Ovary (tissue), 3 donors: ENCODE measurements around the gene SEMA3E.

Experiments used
- EP300 ChIP-seq: sonication (generic); formaldehyde crosslinking; IDR thresholded peaks from one replicate; pipeline ENCODE4 v1.6.1; 2017; ENCODE audit warnings: antibody characterized with exemption
- TF ChIP-seq, protein P1 (sequence below), 3 donors: fragments of 450-650 bp in 2 of 3; fragments of 200-600 bp in 1 of 3; IDR thresholded peaks; one replicate each; pipeline versions ENCODE4 v1.5.1 to v1.8.0; 2016 to 2022; ENCODE audit warnings: antibody characterized with exemption in 3 of 3, mild to moderate bottlenecking in 1 of 3
- donor health status: DM: no; HTN: no; CAD: no.

DNA sequence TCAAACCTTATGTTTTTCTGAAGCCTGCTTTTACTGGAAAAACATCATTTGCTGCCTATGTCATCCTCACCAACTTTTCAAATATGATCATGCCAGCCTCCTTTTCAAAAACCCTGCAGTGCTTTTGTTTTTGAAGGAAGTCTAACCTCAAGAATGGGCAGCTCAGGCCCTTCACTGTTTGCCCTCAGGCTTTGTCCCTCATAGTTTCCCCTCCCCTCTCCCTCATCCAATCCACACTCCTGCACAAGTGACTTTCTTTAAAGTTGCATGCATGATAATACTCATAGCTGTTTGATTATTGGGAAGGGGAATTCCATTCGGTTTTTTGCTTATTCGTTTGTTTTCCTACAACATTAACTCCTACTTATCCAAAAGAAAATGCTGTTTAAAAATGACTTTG lies 219.4 kb downstream of the SEMA3E start:
- no peak for TF ChIP-seq EP300
- TF ChIP-seq, protein P1, sequence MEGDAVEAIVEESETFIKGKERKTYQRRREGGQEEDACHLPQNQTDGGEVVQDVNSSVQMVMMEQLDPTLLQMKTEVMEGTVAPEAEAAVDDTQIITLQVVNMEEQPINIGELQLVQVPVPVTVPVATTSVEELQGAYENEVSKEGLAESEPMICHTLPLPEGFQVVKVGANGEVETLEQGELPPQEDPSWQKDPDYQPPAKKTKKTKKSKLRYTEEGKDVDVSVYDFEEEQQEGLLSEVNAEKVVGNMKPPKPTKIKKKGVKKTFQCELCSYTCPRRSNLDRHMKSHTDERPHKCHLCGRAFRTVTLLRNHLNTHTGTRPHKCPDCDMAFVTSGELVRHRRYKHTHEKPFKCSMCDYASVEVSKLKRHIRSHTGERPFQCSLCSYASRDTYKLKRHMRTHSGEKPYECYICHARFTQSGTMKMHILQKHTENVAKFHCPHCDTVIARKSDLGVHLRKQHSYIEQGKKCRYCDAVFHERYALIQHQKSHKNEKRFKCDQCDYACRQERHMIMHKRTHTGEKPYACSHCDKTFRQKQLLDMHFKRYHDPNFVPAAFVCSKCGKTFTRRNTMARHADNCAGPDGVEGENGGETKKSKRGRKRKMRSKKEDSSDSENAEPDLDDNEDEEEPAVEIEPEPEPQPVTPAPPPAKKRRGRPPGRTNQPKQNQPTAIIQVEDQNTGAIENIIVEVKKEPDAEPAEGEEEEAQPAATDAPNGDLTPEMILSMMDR (IDR thresholded peaks at IDR 0.05), result no peak
